GM12878 (cell line): ENCODE results near the gene CFAP61. TPM values are rescaled to one million over a fixed set of nuclear protein-coding genes. Genes with fewer than 3 reads are reported as not detected.

Source experiments
- ATAC-seq: fragments of 200-7000 bp; cut with Tn5 transposase; 3 replicates; pipeline ENCODE4 v1.9.1; 2020; ENCODE audit warnings: mild to moderate bottlenecking, moderate library complexity
- BruUV-seq: library from RNA; stranded (reverse); fragments of 400-500 nt; replicated peaks from 2 replicates; lab custom pipeline; 2021; lab: Mats Ljungman, UMichigan
- CTCF ChIA-PET: fragments of 300-600 bp; sonication (Branson Sonifier 250); formaldehyde crosslinking; extraction: SDS; loops from one replicate; lab custom pipeline; 2021; ENCODE audit warnings: inconsistent platforms; lab: Yijun Ruan, JAX
- POLR2A ChIA-PET: fragments of 350-600 bp; formaldehyde crosslinking; extraction: SDS; loops from one replicate; lab custom pipeline; 2021; ENCODE audit warnings: inconsistent platforms; lab: Charles Lee
- RAD21 ChIA-PET: fragments of 300-600 bp; sonication (Branson Sonifier 250); formaldehyde crosslinking; loops from one replicate; lab custom pipeline; 2023; ENCODE audit warnings: antibody characterized with exemption; ENCODE audit not compliant: unreplicated experiment; lab: Charles Lee
- SMC1A ChIA-PET: fragments of 300-600 bp; sonication (Branson Sonifier 250); formaldehyde crosslinking; loops from one replicate; lab custom pipeline; 2023; ENCODE audit not compliant: unreplicated experiment, uncharacterized antibody; lab: Charles Lee
- DNase-seq: peaks from one replicate; pipeline ENCODE4 v3.0.0-alpha.2; 2011; ENCODE audit warnings: low read depth, low spot score
- FAIRE-seq: peaks from 3 replicates; lab custom pipeline; 2011; peaks lifted over from hg19 to GRCh38; lab: Jason Lieb, UNC
- H2AFZ ChIP-seq: 2 replicates; pipeline ENCODE4 v1.6.0; 2011; ENCODE audit warnings: low read depth, low read length, control low read depth; ENCODE audit not compliant: control insufficient read depth
- H3K27ac ChIP-seq: 2 replicates; pipeline ENCODE4 v1.5.1; 2011; ENCODE audit warnings: control low read depth; ENCODE audit not compliant: control insufficient read depth, insufficient read depth
- H3K27me3 ChIP-seq, 2 experiments: replicated peaks in 1 of 2; 2 replicates each; pipeline versions ENCODE4 v1.6.0 to v1.6.1; 2011; ENCODE audit warnings: low read length in 1 of 2; ENCODE audit not compliant: control insufficient read depth in 2 of 2, insufficient read depth in 2 of 2
- H3K36me3 ChIP-seq, 2 experiments: 2 replicates each; pipeline ENCODE4 v1.5.1; 2011; ENCODE audit warnings: low read length in 1 of 2; ENCODE audit not compliant: control insufficient read depth in 2 of 2, insufficient read depth in 2 of 2
- H3K4me1 ChIP-seq: 2 replicates; pipeline ENCODE4 v1.6.1; 2011; ENCODE audit warnings: mild to moderate bottlenecking, low read length, moderate library complexity, mixed read lengths; ENCODE audit not compliant: control insufficient read depth, insufficient read depth
- H3K4me2 ChIP-seq: 2 replicates; pipeline ENCODE4 v1.6.0; 2011; ENCODE audit warnings: control low read depth; ENCODE audit not compliant: control insufficient read depth, insufficient read depth
- H3K4me3 ChIP-seq: fragments of 200-600 bp; sonication (generic); 2 replicates; pipeline ENCODE4 v1.5.1; 2016
- H3K79me2 ChIP-seq: 2 replicates; pipeline ENCODE4 v1.6.0; 2011; ENCODE audit warnings: low read length; ENCODE audit not compliant: control insufficient read depth, insufficient read depth
- H3K9ac ChIP-seq: 2 replicates; pipeline ENCODE4 v1.8.0; 2011; ENCODE audit warnings: low read length, control low read depth, mixed read lengths; ENCODE audit not compliant: control insufficient read depth, insufficient read depth
- H3K9me3 ChIP-seq: replicated peaks from 3 replicates; pipeline ENCODE4 v1.5.1; 2011; ENCODE audit warnings: mild to moderate bottlenecking, low read length; ENCODE audit not compliant: control insufficient read depth, insufficient read depth
- H4K20me1 ChIP-seq: 2 replicates; pipeline ENCODE4 v1.6.0; 2011; ENCODE audit not compliant: control insufficient read depth, insufficient read depth
- BRCA1 ChIP-seq: IDR thresholded peaks from 2 replicates; pipeline ENCODE4 v1.6.1; 2011; ENCODE audit warnings: low read depth, low read length, improper control_type of control experiment
- CHD2 ChIP-seq: IDR thresholded peaks from 2 replicates; pipeline ENCODE4 v1.6.1; 2011; ENCODE audit warnings: low read depth, low read length, improper control_type of control experiment, borderline replicate concordance
- CREM ChIP-seq: IDR thresholded peaks from 2 replicates; pipeline ENCODE4 v1.6.1; 2014; ENCODE audit warnings: antibody characterized with exemption, low read depth
- FOXK2 ChIP-seq: fragments of 450-650 bp; IDR thresholded peaks from 2 replicates; pipeline ENCODE4 v1.6.1; 2017; ENCODE audit warnings: mild to moderate bottlenecking, moderate library complexity
- FOXM1 ChIP-seq: IDR thresholded peaks from 2 replicates; pipeline ENCODE4 v1.6.1; 2012; ENCODE audit warnings: low read depth, mild to moderate bottlenecking, inconsistent platforms, low read length, moderate library complexity
- JUNB ChIP-seq: IDR thresholded peaks from 2 replicates; pipeline ENCODE4 v1.6.1; 2016; ENCODE audit warnings: antibody characterized with exemption, mild to moderate bottlenecking
- LARP7 ChIP-seq: fragments of 450-650 bp; IDR thresholded peaks from 2 replicates; pipeline ENCODE4 v1.6.1; 2017; ENCODE audit warnings: mild to moderate bottlenecking
- RCOR1 ChIP-seq: conservative IDR thresholded peaks from 2 replicates; pipeline ENCODE4 v1.6.1; 2012; ENCODE audit warnings: low read depth, low read length, improper control_type of control experiment
- SIN3A ChIP-seq: IDR thresholded peaks from 2 replicates; pipeline ENCODE4 v1.6.1; 2012; ENCODE audit warnings: low read depth, low read length, improper control_type of control experiment
- TCF7 ChIP-seq: IDR thresholded peaks from 2 replicates; pipeline ENCODE4 v1.6.1; 2014; ENCODE audit warnings: antibody characterized with exemption, borderline replicate concordance
- ZNF217 ChIP-seq: fragments of 450-650 bp; IDR thresholded peaks from 2 replicates; pipeline ENCODE4 v1.6.1; 2017; ENCODE audit warnings: antibody characterized with exemption, mild to moderate bottlenecking
- ZNF622 ChIP-seq: fragments of 450-650 bp; IDR thresholded peaks from 2 replicates; pipeline ENCODE4 v1.6.1; 2017; ENCODE audit warnings: mild to moderate bottlenecking, inconsistent platforms
- WGBS: methylation state at CpG from one replicate; pipeline ENCODE4 v1.1.6; 2016; ENCODE audit warnings: low lambda C conversion rate; ENCODE audit not compliant: insufficient replicate concordance, insufficient coverage; ENCODE audit errors: missing lambda C conversion rate; 5-methylcytosine and 5-hydroxymethylcytosine counted together
- in situ Hi-C: fragments of 300-500 bp; cut with MboI; formaldehyde crosslinking; loops from 9 replicates; pipeline ENCODE4 v1.14.3; 2018; ENCODE audit warnings: mixed read lengths
- intact Hi-C: fragments of 100-400 bp; cut with micrococcal nuclease; formaldehyde crosslinking; loops from one replicate; pipeline ENCODE4 v1.14.2; 2022; ENCODE audit not compliant: unreplicated experiment
- polyA plus RNA-seq, 11 experiments: library from polyadenylated mRNA; depleted of rRNA in 4 of 11; unstranded in 6 of 11; stranded (reverse) in 5 of 11; fragments of >200 nt; fragmentation: Nextera tagmentation in 4 of 11; fragmentation: Illumina TruSeq in 1 of 11; extraction: Ambion mirVana in 4 of 11; extraction: Trizol in 1 of 11; gene quantifications; 1 replicate in 1 of 11; 2 replicates in 10 of 11; pipeline versions ENCODE4 v1.2.1 to v1.2.3, GENCODE V29; 2011 to 2016; ENCODE audit warnings: inconsistent platforms in 2 of 11, missing spikeins in 2 of 11, low read depth in 1 of 11
- total RNA-seq, 4 experiments: library from RNA; depleted of rRNA in 3 of 4; stranded (reverse); fragments of >200 nt in 3 of 4; fragmentation: Illumina TruSeq in 1 of 4; extraction: Trizol in 1 of 4; gene quantifications; 2 replicates each; pipeline versions ENCODE4 v1.2.1 to v1.2.3, GENCODE V29; 2013 to 2021
- TF ChIP-seq, protein P1 (sequence below): fragments of 450-650 bp; formaldehyde crosslinking; IDR thresholded peaks from 2 replicates; pipeline ENCODE4 v1.5.0; 2022; ENCODE audit warnings: mild to moderate bottlenecking, missing genetic modification characterization
- TF ChIP-seq, protein P2 (sequence below): fragments of 450-650 bp; formaldehyde crosslinking; IDR thresholded peaks from 2 replicates; pipeline ENCODE4 v1.4.0; 2020; ENCODE audit warnings: mild to moderate bottlenecking, moderate library complexity
- TF ChIP-seq, protein P3 (sequence below): fragments of 450-650 bp; IDR thresholded peaks from 2 replicates; pipeline ENCODE4 v1.6.1; 2017; ENCODE audit warnings: borderline replicate concordance
- TF ChIP-seq, protein P4 (sequence below): fragments of 450-650 bp; IDR thresholded peaks from 2 replicates; pipeline ENCODE4 v1.6.1; 2017; ENCODE audit warnings: mild to moderate bottlenecking, low read depth, inconsistent platforms; ENCODE audit not compliant: poor library complexity, severe bottlenecking

Gene CFAP61
- total and polyA plus RNA-seq, 10 of the 15 experiments (the other 5 are each of a cell fraction or from before 2014, with no cell fraction given) = 0.11 to 0.41 (median 0.24) TPM; not detected in 7

DNA sequence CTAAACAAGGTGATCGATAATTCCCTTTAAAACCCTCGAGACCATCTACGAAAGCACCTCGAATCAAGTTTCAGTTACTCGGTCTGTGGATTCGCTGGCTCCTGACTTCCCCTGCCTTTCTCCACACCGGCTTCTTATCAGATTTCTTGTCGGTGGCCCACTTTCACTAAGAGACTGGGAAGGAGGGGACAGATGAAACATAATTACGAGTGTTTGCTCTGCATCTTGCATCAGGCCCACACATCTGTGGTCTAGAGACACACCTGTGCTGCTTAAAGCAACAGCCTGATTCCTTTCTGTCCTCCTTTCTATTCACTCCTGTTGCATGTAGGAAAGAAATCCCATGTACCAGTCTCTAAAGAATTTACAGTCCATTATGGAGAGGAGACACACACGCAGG is 353.3 kb downstream of the CFAP61 start:
- no peak overlapping the region for H3K27ac ChIP-seq
- DNase-seq = no peak
- SMC1A ChIA-PET = interaction anchor here (1.4 kb wide), 1 partner anchor 20 kb away, joined by 3 read pairs; no protein-coding TSS in a partner anchor
- CTCF ChIA-PET = no interaction called here
- no peak for ATAC-seq
- no peaks in the 10 kb centered on the region for H3K79me2 ChIP-seq
- no peaks in the 10 kb centered on the region for H3K9me3 ChIP-seq
- H3K4me1 ChIP-seq = no peaks in the 10 kb centered on the region
- H3K4me2 ChIP-seq = no peak overlapping the region
- no peaks in the 10 kb centered on the region for H4K20me1 ChIP-seq
- no peak for FAIRE-seq
- POLR2A ChIA-PET = no interaction called here
- intact Hi-C loops = no loop called here
- no peak overlapping the region for H3K4me3 ChIP-seq
- BruUV-seq = no TSS peak
- in situ Hi-C loops = no loop called here
- no peak overlapping the region for H2AFZ ChIP-seq
- no peak overlapping the region for H3K9ac ChIP-seq
- no peaks in the 10 kb centered on the region for H3K36me3 ChIP-seq
- no peaks in the 10 kb centered on the region; a peak in 1 of 4 replicates for H3K27me3 ChIP-seq
- RAD21 ChIA-PET = interaction anchor here (1.1 kb wide), 1 partner anchor 43 kb away, joined by 3 read pairs; no protein-coding TSS in a partner anchor
- WGBS = 86% methylated on average over 10 of the region's 10 CpGs
- TF ChIP-seq CREM (no peak), RCOR1 (no peak), ZNF622 (no peak), FOXK2 (no peak), CHD2 (no peak), SIN3A (no peak), FOXM1 (no peak), TCF7 (no peak), JUNB (no peak), ZNF217 (no peak), BRCA1 (no peak), LARP7 (no peak)
- TF ChIP-seq, protein P1, sequence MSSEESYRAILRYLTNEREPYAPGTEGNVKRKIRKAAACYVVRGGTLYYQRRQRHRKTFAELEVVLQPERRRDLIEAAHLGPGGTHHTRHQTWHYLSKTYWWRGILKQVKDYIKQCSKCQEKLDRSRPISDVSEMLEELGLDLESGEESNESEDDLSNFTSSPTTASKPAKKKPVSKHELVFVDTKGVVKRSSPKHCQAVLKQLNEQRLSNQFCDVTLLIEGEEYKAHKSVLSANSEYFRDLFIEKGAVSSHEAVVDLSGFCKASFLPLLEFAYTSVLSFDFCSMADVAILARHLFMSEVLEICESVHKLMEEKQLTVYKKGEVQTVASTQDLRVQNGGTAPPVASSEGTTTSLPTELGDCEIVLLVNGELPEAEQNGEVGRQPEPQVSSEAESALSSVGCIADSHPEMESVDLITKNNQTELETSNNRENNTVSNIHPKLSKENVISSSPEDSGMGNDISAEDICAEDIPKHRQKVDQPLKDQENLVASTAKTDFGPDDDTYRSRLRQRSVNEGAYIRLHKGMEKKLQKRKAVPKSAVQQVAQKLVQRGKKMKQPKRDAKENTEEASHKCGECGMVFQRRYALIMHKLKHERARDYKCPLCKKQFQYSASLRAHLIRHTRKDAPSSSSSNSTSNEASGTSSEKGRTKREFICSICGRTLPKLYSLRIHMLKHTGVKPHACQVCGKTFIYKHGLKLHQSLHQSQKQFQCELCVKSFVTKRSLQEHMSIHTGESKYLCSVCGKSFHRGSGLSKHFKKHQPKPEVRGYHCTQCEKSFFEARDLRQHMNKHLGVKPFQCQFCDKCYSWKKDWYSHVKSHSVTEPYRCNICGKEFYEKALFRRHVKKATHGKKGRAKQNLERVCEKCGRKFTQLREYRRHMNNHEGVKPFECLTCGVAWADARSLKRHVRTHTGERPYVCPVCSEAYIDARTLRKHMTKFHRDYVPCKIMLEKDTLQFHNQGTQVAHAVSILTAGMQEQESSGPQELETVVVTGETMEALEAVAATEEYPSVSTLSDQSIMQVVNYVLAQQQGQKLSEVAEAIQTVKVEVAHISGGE = no peak
- TF ChIP-seq, protein P2, sequence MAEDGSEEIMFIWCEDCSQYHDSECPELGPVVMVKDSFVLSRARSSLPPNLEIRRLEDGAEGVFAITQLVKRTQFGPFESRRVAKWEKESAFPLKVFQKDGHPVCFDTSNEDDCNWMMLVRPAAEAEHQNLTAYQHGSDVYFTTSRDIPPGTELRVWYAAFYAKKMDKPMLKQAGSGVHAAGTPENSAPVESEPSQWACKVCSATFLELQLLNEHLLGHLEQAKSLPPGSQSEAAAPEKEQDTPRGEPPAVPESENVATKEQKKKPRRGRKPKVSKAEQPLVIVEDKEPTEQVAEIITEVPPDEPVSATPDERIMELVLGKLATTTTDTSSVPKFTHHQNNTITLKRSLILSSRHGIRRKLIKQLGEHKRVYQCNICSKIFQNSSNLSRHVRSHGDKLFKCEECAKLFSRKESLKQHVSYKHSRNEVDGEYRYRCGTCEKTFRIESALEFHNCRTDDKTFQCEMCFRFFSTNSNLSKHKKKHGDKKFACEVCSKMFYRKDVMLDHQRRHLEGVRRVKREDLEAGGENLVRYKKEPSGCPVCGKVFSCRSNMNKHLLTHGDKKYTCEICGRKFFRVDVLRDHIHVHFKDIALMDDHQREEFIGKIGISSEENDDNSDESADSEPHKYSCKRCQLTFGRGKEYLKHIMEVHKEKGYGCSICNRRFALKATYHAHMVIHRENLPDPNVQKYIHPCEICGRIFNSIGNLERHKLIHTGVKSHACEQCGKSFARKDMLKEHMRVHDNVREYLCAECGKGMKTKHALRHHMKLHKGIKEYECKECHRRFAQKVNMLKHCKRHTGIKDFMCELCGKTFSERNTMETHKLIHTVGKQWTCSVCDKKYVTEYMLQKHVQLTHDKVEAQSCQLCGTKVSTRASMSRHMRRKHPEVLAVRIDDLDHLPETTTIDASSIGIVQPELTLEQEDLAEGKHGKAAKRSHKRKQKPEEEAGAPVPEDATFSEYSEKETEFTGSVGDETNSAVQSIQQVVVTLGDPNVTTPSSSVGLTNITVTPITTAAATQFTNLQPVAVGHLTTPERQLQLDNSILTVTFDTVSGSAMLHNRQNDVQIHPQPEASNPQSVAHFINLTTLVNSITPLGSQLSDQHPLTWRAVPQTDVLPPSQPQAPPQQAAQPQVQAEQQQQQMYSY = no peak
- TF ChIP-seq, protein P3, sequence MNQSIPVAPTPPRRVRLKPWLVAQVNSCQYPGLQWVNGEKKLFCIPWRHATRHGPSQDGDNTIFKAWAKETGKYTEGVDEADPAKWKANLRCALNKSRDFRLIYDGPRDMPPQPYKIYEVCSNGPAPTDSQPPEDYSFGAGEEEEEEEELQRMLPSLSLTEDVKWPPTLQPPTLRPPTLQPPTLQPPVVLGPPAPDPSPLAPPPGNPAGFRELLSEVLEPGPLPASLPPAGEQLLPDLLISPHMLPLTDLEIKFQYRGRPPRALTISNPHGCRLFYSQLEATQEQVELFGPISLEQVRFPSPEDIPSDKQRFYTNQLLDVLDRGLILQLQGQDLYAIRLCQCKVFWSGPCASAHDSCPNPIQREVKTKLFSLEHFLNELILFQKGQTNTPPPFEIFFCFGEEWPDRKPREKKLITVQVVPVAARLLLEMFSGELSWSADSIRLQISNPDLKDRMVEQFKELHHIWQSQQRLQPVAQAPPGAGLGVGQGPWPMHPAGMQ = no peak
- TF ChIP-seq, protein P4, sequence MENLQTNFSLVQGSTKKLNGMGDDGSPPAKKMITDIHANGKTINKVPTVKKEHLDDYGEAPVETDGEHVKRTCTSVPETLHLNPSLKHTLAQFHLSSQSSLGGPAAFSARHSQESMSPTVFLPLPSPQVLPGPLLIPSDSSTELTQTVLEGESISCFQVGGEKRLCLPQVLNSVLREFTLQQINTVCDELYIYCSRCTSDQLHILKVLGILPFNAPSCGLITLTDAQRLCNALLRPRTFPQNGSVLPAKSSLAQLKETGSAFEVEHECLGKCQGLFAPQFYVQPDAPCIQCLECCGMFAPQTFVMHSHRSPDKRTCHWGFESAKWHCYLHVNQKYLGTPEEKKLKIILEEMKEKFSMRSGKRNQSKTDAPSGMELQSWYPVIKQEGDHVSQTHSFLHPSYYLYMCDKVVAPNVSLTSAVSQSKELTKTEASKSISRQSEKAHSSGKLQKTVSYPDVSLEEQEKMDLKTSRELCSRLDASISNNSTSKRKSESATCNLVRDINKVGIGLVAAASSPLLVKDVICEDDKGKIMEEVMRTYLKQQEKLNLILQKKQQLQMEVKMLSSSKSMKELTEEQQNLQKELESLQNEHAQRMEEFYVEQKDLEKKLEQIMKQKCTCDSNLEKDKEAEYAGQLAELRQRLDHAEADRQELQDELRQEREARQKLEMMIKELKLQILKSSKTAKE = no peak
